ENCODE data around the gene UBASH3A.

The UBASH3A gene

GRCh38 chr21:42471716-42472330, 68.1 kb downstream of the UBASH3A start:
- no peak for TF ChIP-seq CTCF (IDR thresholded peaks at IDR 0.05; ENCODE audit: control extremely low read depth, extremely low read depth, low read depth, missing control alignments)
- ChIA-PET CTCF (no interaction called here), POLR2A (no interaction called here)

GRCh38 chr21:42472521-42472920, 68.8 kb downstream of the UBASH3A start:
- ChIA-PET POLR2A (no interaction called here), CTCF (no interaction called here)
- no peak for TF ChIP-seq CTCF (IDR thresholded peaks at IDR 0.05; ENCODE audit: control extremely low read depth, extremely low read depth, low read depth, missing control alignments)
- DNase-seq (ENCODE audit: extremely low spot score): no peak

More at GRCh38 chr21:42471716-42472330, 68.1 kb downstream of the UBASH3A start:
- no peak for DNase-seq (ENCODE audit: extremely low spot score)

GRCh38 chr21:42473498-42474042, 69.9 kb downstream of the UBASH3A start:
- TF ChIP-seq CTCF (IDR thresholded peaks at IDR 0.05; ENCODE audit: control extremely low read depth, extremely low read depth, low read depth, missing control alignments): no peak
- CTCF ChIA-PET: no interaction called here
- no peak for DNase-seq (ENCODE audit: extremely low spot score)
- POLR2A ChIA-PET: no interaction called here

- ChIA-PET CTCF (no interaction called here), POLR2A (no interaction called here)
- no peak for TF ChIP-seq CTCF (IDR thresholded peaks at IDR 0.05; ENCODE audit: control extremely low read depth, extremely low read depth, low read depth, missing control alignments)
- peak; percentile 61 for DNase-seq (ENCODE audit: extremely low spot score)
Observed at GRCh38 chr21:42474043-42474831, 70.5 kb downstream of the UBASH3A start.

- no peak for TF ChIP-seq CTCF (IDR thresholded peaks at IDR 0.05; ENCODE audit: control extremely low read depth, extremely low read depth, low read depth, missing control alignments)
- no peak for DNase-seq (ENCODE audit: extremely low spot score)
- ChIA-PET POLR2A (no interaction called here), CTCF (no interaction called here)
Observed at GRCh38 chr21:42475036-42475435, 71.3 kb downstream of the UBASH3A start.

GRCh38 chr21:42475526-42476387, 72.1 kb downstream of the UBASH3A start:
- DNase-seq (ENCODE audit: extremely low spot score): no peak
- POLR2A ChIA-PET: no interaction called here
- CTCF ChIA-PET: no interaction called here
- no peak for TF ChIP-seq CTCF (IDR thresholded peaks at IDR 0.05; ENCODE audit: control extremely low read depth, extremely low read depth, low read depth, missing control alignments)
